Measurements from ENCODE around the gene TPRA1. TPM values are rescaled to one million over a fixed set of nuclear protein-coding genes. Genes with fewer than 3 reads are reported as not detected.
A peak's percentile ranks its signal among the peaks of the same experiment; 100 is the strongest.

Gene TPRA1
- total and polyA plus RNA-seq, 8 donors, result 10.1 to 46.4 (median 19.6) TPM

- peak in 2 of 3 donors; percentile 20 to 51 for TF ChIP-seq POLR2AphosphoS5 (IDR thresholded peaks at IDR 0.05)
- TF ChIP-seq CTCF (IDR thresholded peaks at IDR 0.05), result no peak
- no peak for TF ChIP-seq EP300 (IDR thresholded peaks at IDR 0.05)
- no peak for TF ChIP-seq POLR2A (IDR thresholded peaks at IDR 0.05)
- 35 to 64% (median 48%) methylated on average over 5 of the region's 5 CpGs for WGBS, 5 donors
- intact Hi-C loops (cut with DNase I; ENCODE audit: low total_unique reads), result loop anchor here (10.0 kb wide), 1 partner anchor 857 kb away; no protein-coding TSS in a partner anchor
- no peaks in the 10 kb centered on the region for H3K27me3 ChIP-seq
- peak in 1 of 2 donors; percentile 58 for DNase-seq
- no peaks in the 10 kb centered on the region for H3K9me3 ChIP-seq
- peak overlapping the region; percentile 81 to 91 (median 88) for H3K27ac ChIP-seq
- H3K4me1 ChIP-seq, result peaks cover 29 to 49% (median 38%) of the 10 kb centered on the region in 4 donors
- no peaks in the 10 kb centered on the region for H3K36me3 ChIP-seq
- H3K4me3 ChIP-seq, result no peak overlapping the region
These were observed 49.2 kb downstream of the TPRA1 start for GRCh38 chr3:127541320-127541719.

- intact Hi-C loops (cut with DNase I; ENCODE audit: low total_unique reads), result loop anchor here (10.0 kb wide), 1 partner anchor 855 kb away; no protein-coding TSS in a partner anchor
- Histone ChIP-seq H3K27ac (no peak overlapping the region), H3K27me3 (no peaks in the 10 kb centered on the region), H3K4me1 (peaks cover 27 to 50% (median 32%) of the 10 kb centered on the region in 4 donors), H3K9me3 (no peaks in the 10 kb centered on the region), H3K36me3 (no peaks in the 10 kb centered on the region), H3K4me3 (no peak overlapping the region)
- WGBS, 5 donors, result 77 to 84% (median 82%) methylated on average over 17 of the region's 17 CpGs
- TF ChIP-seq CTCF (IDR thresholded peaks at IDR 0.05) (no peak), POLR2AphosphoS5 (IDR thresholded peaks at IDR 0.05) (no peak), EP300 (IDR thresholded peaks at IDR 0.05) (no peak), POLR2A (IDR thresholded peaks at IDR 0.05) (no peak)
- no peak for DNase-seq
These were observed 51.0 kb downstream of the TPRA1 start for GRCh38 chr3:127539366-127540060.

GRCh38 chr3:127538569-127538968 is 52.0 kb downstream of the TPRA1 start:
- H3K27ac ChIP-seq, result no peak overlapping the region
- no peaks in the 10 kb centered on the region for H3K27me3 ChIP-seq
- WGBS, 5 donors, result 65 to 76% (median 71%) methylated on average over 4 to 5 of the region's 5 CpGs
- H3K4me3 ChIP-seq, result no peak overlapping the region
- intact Hi-C loops (cut with DNase I; ENCODE audit: low total_unique reads), result no loop called here
- TF ChIP-seq POLR2AphosphoS5 (IDR thresholded peaks at IDR 0.05) (no peak), CTCF (IDR thresholded peaks at IDR 0.05) (no peak), POLR2A (IDR thresholded peaks at IDR 0.05) (no peak), EP300 (IDR thresholded peaks at IDR 0.05) (no peak)
- H3K36me3 ChIP-seq, result no peaks in the 10 kb centered on the region
- peaks cover 17 to 40% (median 22%) of the 10 kb centered on the region in 4 donors for H3K4me1 ChIP-seq
- DNase-seq, result no peak
- H3K9me3 ChIP-seq, result no peaks in the 10 kb centered on the region

- Histone ChIP-seq H3K36me3 (no peaks in the 10 kb centered on the region), H3K9me3 (no peaks in the 10 kb centered on the region), H3K27ac (peak overlapping the region in 2 of 5 donors; percentile 0 to 26), H3K4me1 (peaks cover 10 to 30% (median 13%) of the 10 kb centered on the region in 4 donors), H3K4me3 (no peak overlapping the region), H3K27me3 (no peaks in the 10 kb centered on the region)
- no peak for DNase-seq
- intact Hi-C loops (cut with DNase I; ENCODE audit: low total_unique reads), result no loop called here
- WGBS, 5 donors, result 81 to 91% (median 89%) methylated on average over 18 to 22 of the region's 22 CpGs
- TF ChIP-seq EP300 (IDR thresholded peaks at IDR 0.05), result no peak
- TF ChIP-seq POLR2A (IDR thresholded peaks at IDR 0.05), result no peak
- no peak for TF ChIP-seq CTCF (IDR thresholded peaks at IDR 0.05)
- no peak for TF ChIP-seq POLR2AphosphoS5 (IDR thresholded peaks at IDR 0.05)
These were observed 53.4 kb downstream of the TPRA1 start for GRCh38 chr3:127536830-127537812.
